IMR-90 (cell line): Measurements from ENCODE around the gene ENAM. TPM values are rescaled to one million over a fixed set of nuclear protein-coding genes. Genes with fewer than 3 reads are reported as not detected.

Source experiments
- ATAC-seq: fragments of 200-7000 bp; cut with Tn5 transposase; 2 replicates; pipeline ENCODE4 v1.9.1; 2020; ENCODE audit warnings: low read depth, mild to moderate bottlenecking, moderate library complexity
- BruUV-seq: library from RNA; stranded (reverse); fragments of 400-500 nt; replicated peaks from 2 replicates; lab custom pipeline; 2021; lab: Mats Ljungman, UMichigan
- CTCF ChIA-PET: fragments of 300-600 bp; formaldehyde crosslinking; extraction: SDS; loops from one replicate; lab custom pipeline; 2021; ENCODE audit warnings: antibody characterized with exemption; lab: Yijun Ruan, JAX
- POLR2A ChIA-PET: fragments of 300-600 bp; sonication (Branson Sonifier 250); formaldehyde crosslinking; loops from one replicate; lab custom pipeline; 2022; ENCODE audit warnings: antibody characterized with exemption; ENCODE audit not compliant: unreplicated experiment; lab: Charles Lee
- DNase-seq: peaks from one replicate; pipeline ENCODE4 v3.0.0; 2013
- H2AFZ ChIP-seq: replicated peaks from 2 replicates; pipeline ENCODE3; 2013; ENCODE audit warnings: low read length, mild to moderate bottlenecking; ENCODE audit not compliant: poor library complexity
- H2AK5ac ChIP-seq: 2 replicates; pipeline ENCODE4 v1.6.1; 2013; ENCODE audit warnings: low read depth, low read length, inconsistent platforms
- H2AK9ac ChIP-seq: replicated peaks from 2 replicates; pipeline ENCODE3; 2013; ENCODE audit warnings: mild to moderate bottlenecking, low read depth, low read length, moderate library complexity; ENCODE audit not compliant: poor library complexity
- H2BK120ac ChIP-seq: 2 replicates; pipeline ENCODE4 v1.6.1; 2013; ENCODE audit warnings: low read depth, low read length, inconsistent platforms
- H2BK15ac ChIP-seq: 3 replicates; pipeline ENCODE4 v1.6.1; 2013; ENCODE audit warnings: low read depth, low read length, inconsistent platforms
- H2BK20ac ChIP-seq: 2 replicates; pipeline ENCODE4 v1.6.1; 2013; ENCODE audit warnings: low read depth, mild to moderate bottlenecking, inconsistent platforms, low read length, moderate library complexity
- H2BK5ac ChIP-seq: 2 replicates; pipeline ENCODE4 v1.6.1; 2013; ENCODE audit warnings: mild to moderate bottlenecking, low read depth, low read length, inconsistent platforms; ENCODE audit not compliant: poor library complexity, severe bottlenecking
- H3K14ac ChIP-seq: replicated peaks from 2 replicates; pipeline ENCODE4 v1.6.1; 2013; ENCODE audit warnings: low read depth, low read length, inconsistent platforms
- H3K18ac ChIP-seq: 2 replicates; pipeline ENCODE4 v1.6.1; 2013; ENCODE audit warnings: low read depth, low read length, control low read depth
- H3K23ac ChIP-seq: 2 replicates; pipeline ENCODE4 v1.6.1; 2013; ENCODE audit warnings: low read depth, low read length, inconsistent platforms
- H3K27ac ChIP-seq: 2 replicates; pipeline ENCODE4 v1.5.1; 2013; ENCODE audit warnings: mild to moderate bottlenecking, control low read depth, low read length; ENCODE audit not compliant: insufficient read depth
- H3K27me3 ChIP-seq: 2 replicates; pipeline ENCODE4 v1.6.1; 2013; ENCODE audit warnings: low read length; ENCODE audit not compliant: control insufficient read depth, insufficient read depth
- H3K36me3 ChIP-seq: 2 replicates; pipeline ENCODE4 v1.6.1; 2013; ENCODE audit warnings: low read length, mixed read lengths; ENCODE audit not compliant: control insufficient read depth, insufficient read depth
- H3K4ac ChIP-seq: 2 replicates; pipeline ENCODE4 v1.6.1; 2013; ENCODE audit warnings: low read depth, low read length, inconsistent platforms
- H3K4me1 ChIP-seq: 2 replicates; pipeline ENCODE4 v1.6.1; 2013; ENCODE audit warnings: low read length, mixed read lengths; ENCODE audit not compliant: control insufficient read depth, insufficient read depth
- H3K4me2 ChIP-seq: 2 replicates; pipeline ENCODE4 v1.6.1; 2013; ENCODE audit warnings: low read depth, mild to moderate bottlenecking, control low read depth, low read length, moderate library complexity
- H3K4me3 ChIP-seq: 2 replicates; pipeline ENCODE4 v1.5.1; 2013; ENCODE audit warnings: low read depth, mild to moderate bottlenecking, control low read depth, low read length, moderate library complexity; ENCODE audit not compliant: insufficient read depth
- H3K56ac ChIP-seq: 2 replicates; pipeline ENCODE4 v1.6.1; 2013; ENCODE audit warnings: low read length, inconsistent platforms; ENCODE audit not compliant: insufficient read depth; ENCODE audit errors: extremely low read depth
- H3K79me1 ChIP-seq, 2 experiments: 2 replicates each; pipeline ENCODE4 v1.6.1; 2013; ENCODE audit warnings: low read length in 2 of 2, inconsistent platforms in 1 of 2, low read depth in 1 of 2
- H3K9ac ChIP-seq: 2 replicates; pipeline ENCODE4 v1.6.1; 2013; ENCODE audit warnings: low read depth, low read length, control low read depth
- H3K9me1 ChIP-seq: 2 replicates; pipeline ENCODE4 v1.6.1; 2013; ENCODE audit warnings: low read length, inconsistent platforms; ENCODE audit not compliant: insufficient read depth
- H3K9me3 ChIP-seq: 2 replicates; pipeline ENCODE4 v1.6.1; 2013; ENCODE audit warnings: low read length; ENCODE audit not compliant: control insufficient read depth, insufficient read depth
- H4K20me1 ChIP-seq: 2 replicates; pipeline ENCODE4 v1.6.1; 2013; ENCODE audit warnings: low read length, inconsistent platforms; ENCODE audit not compliant: insufficient read depth
- H4K5ac ChIP-seq: 2 replicates; pipeline ENCODE4 v1.6.1; 2013; ENCODE audit warnings: mild to moderate bottlenecking, low read depth, low read length, control low read depth
- H4K8ac ChIP-seq, 2 experiments: 2 replicates each; pipeline ENCODE4 v1.6.1; 2013; ENCODE audit warnings: low read depth in 2 of 2, low read length in 2 of 2, control low read depth in 1 of 2, inconsistent platforms in 1 of 2
- H4K91ac ChIP-seq: 2 replicates; pipeline ENCODE4 v1.6.1; 2013; ENCODE audit warnings: low read depth, low read length, inconsistent platforms; ENCODE audit not compliant: insufficient read depth
- BHLHE40 ChIP-seq: fragments of 150-350 bp; IDR thresholded peaks from 2 replicates; pipeline ENCODE4 v1.6.1; 2016; ENCODE audit warnings: mild to moderate bottlenecking, low read depth, low read length
- CEBPB ChIP-seq: IDR thresholded peaks from 2 replicates; pipeline ENCODE4 v1.6.1; 2012; ENCODE audit warnings: low read depth, low read length, improper control_type of control experiment
- CTCF ChIP-seq: conservative IDR thresholded peaks from 2 replicates; pipeline ENCODE4 v1.5.1; 2012; ENCODE audit warnings: mild to moderate bottlenecking, low read depth, low read length, improper control_type of control experiment
- ELK1 ChIP-seq: fragments of 150-350 bp; IDR thresholded peaks from 2 replicates; pipeline ENCODE4 v1.6.1; 2016; ENCODE audit warnings: low read depth, mild to moderate bottlenecking, low read length, moderate library complexity, borderline replicate concordance
- FOS ChIP-seq: fragments of 150-350 bp; IDR thresholded peaks from 2 replicates; pipeline ENCODE4 v1.6.1; 2016; ENCODE audit warnings: low read depth, low read length
- MAFK ChIP-seq: IDR thresholded peaks from 2 replicates; pipeline ENCODE4 v1.6.1; 2012; ENCODE audit warnings: low read depth, low read length, improper control_type of control experiment
- MAZ ChIP-seq: IDR thresholded peaks from 2 replicates; pipeline ENCODE4 v1.6.1; 2012; ENCODE audit warnings: low read depth, mild to moderate bottlenecking, low read length, improper control_type of control experiment, moderate library complexity, borderline replicate concordance
- MXI1 ChIP-seq: IDR thresholded peaks from 2 replicates; pipeline ENCODE4 v1.6.1; 2012; ENCODE audit warnings: low read depth, mild to moderate bottlenecking, low read length, moderate library complexity, borderline replicate concordance
- NFE2L2 ChIP-seq: fragments of 150-350 bp; IDR thresholded peaks from 2 replicates; pipeline ENCODE4 v1.6.1; 2016; ENCODE audit warnings: low read depth, mild to moderate bottlenecking, low read length
- POLR2A ChIP-seq: IDR thresholded peaks from 2 replicates; pipeline ENCODE4 v1.6.1; 2012; ENCODE audit warnings: mild to moderate bottlenecking, low read depth, low read length
- RAD21 ChIP-seq: IDR thresholded peaks from 2 replicates; pipeline ENCODE4 v1.6.1; 2012; ENCODE audit warnings: low read length, improper control_type of control experiment
- RCOR1 ChIP-seq: IDR thresholded peaks from 2 replicates; pipeline ENCODE4 v1.6.1; 2012; ENCODE audit warnings: mild to moderate bottlenecking, low read length, improper control_type of control experiment; ENCODE audit not compliant: insufficient replicate concordance
- RFX5 ChIP-seq: IDR thresholded peaks from 2 replicates; pipeline ENCODE4 v1.8.0; 2012; ENCODE audit warnings: low read depth, mild to moderate bottlenecking, low read length, moderate library complexity
- SMC3 ChIP-seq: fragments of 150-350 bp; IDR thresholded peaks from 2 replicates; pipeline ENCODE4 v1.6.1; 2016; ENCODE audit warnings: low read depth, mild to moderate bottlenecking, antibody characterized with exemption, low read length, moderate library complexity
- USF2 ChIP-seq: fragments of 150-350 bp; IDR thresholded peaks from 2 replicates; pipeline ENCODE4 v1.6.1; 2017; ENCODE audit warnings: mild to moderate bottlenecking, antibody characterized with exemption, low read length, low read depth
- WGBS, 2 experiments: methylation state at CpG; one replicate each; pipeline versions ENCODE4 v1.1.5 to v1.1.7; 2013; ENCODE audit warnings: missing lambda C conversion rate in 2 of 2; ENCODE audit not compliant: insufficient read length in 1 of 2; ENCODE audit errors: extremely low coverage in 2 of 2; 5-methylcytosine and 5-hydroxymethylcytosine counted together
- dilution Hi-C: fragments of 300-500 bp; cut with HindIII; formaldehyde crosslinking; loops from one replicate; pipeline ENCODE4 v1.14.3; 2018; ENCODE audit warnings: low sequenced_read_pairs; ENCODE audit not compliant: unreplicated experiment
- in situ Hi-C: fragments of 300-500 bp; cut with MboI; formaldehyde crosslinking; loops from 3 replicates; pipeline ENCODE4 v1.14.3; 2019; ENCODE audit warnings: low sequenced_read_pairs, inconsistent platforms, mixed read lengths
- intact Hi-C: fragments of 100-400 bp; cut with micrococcal nuclease; formaldehyde crosslinking; loops from 2 replicates; pipeline ENCODE4 v1.10.0; 2022
- polyA plus RNA-seq, 3 experiments: library from polyadenylated mRNA; depleted of rRNA; stranded (reverse); fragments of >200 nt; gene quantifications; 2 replicates each; pipeline ENCODE4 v1.2.3, GENCODE V29; 2012; ENCODE audit warnings: low replicate concordance in 1 of 3
- total RNA-seq: library from RNA; depleted of rRNA; stranded (reverse); fragments of >200 nt; gene quantifications from 2 replicates; pipeline ENCODE4 v1.2.3, GENCODE V29; 2012

Gene ENAM
- total and polyA plus RNA-seq, 2 of the 4 experiments (the other 2 are of a cell fraction), result under 0.01 to 0.10 TPM

DNA sequence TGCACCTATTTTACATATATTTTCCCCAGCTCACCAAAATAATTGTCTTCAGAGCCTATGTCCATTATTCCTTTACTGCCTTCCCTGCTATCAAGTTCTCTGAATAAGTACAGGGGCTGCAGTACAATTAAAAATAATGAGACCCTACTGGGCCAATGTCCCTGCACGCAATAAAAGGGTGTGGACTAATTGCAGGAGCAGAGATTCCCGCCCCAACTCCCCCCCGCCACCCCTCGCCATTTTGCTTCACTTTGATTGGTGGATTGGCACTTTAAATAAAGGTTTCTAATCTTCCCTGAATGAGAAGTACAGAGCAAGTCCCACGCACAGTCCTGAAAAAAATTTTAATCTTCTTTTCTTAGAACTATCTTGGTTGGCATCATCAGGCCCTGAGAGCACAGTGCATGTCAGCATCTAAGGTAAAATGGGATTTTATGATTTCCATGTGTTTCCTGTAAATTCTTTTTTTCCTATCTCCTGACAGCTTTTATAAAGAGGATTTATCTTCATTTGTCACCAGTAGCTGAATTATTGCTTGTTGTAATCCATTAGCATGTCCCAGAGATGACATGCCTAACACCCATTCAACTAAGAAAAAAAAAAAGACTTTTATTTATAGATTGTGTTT lies 36.5 kb upstream of the ENAM start, which contains the start of gene AMBN:
Gene AMBN, plus strand, starts transcription at position 302 of the 628 bp plus-strand sequence. Its CDS starts 103 bp downstream, at position 405.
- Histone ChIP-seq H3K27ac (no peak within 1 kb of the TSS), H2BK15ac (no peak within 1 kb of the TSS), H3K36me3 (no peaks in the 10 kb centered on the region), H3K9me1 (no peaks in the 10 kb centered on the region), H4K5ac (no peak within 1 kb of the TSS), H3K14ac (no peak within 1 kb of the TSS), H2AFZ (no peak within 1 kb of the TSS), H3K79me1 (no peaks in the 10 kb centered on the region), H4K8ac (no peak within 1 kb of the TSS), H2AK9ac (no peak within 1 kb of the TSS), H2BK5ac (no peak within 1 kb of the TSS), H3K4me3 (no peak within 1 kb of the TSS), H3K4ac (no peak within 1 kb of the TSS), H2AK5ac (no peak within 1 kb of the TSS), H3K27me3 (peaks cover 2% of the 10 kb centered on the region; the same call in 1 of the 2 replicates), H4K91ac (no peak within 1 kb of the TSS), H3K4me1 (no peaks in the 10 kb centered on the region), H4K20me1 (no peaks in the 10 kb centered on the region), H3K4me2 (no peak within 1 kb of the TSS), H2BK120ac (no peak within 1 kb of the TSS), H3K9me3 (no peaks in the 10 kb centered on the region), H3K56ac (no peak within 1 kb of the TSS), H3K9ac (no peak within 1 kb of the TSS), H2BK20ac (no peak within 1 kb of the TSS), H3K18ac (no peak within 1 kb of the TSS), H3K23ac (no peak within 1 kb of the TSS)
- ATAC-seq (no peak), DNase-seq (no peak)
- intact Hi-C loops (no loop called here), dilution Hi-C loops (no loop called here), in situ Hi-C loops (no loop called here)
- ChIA-PET CTCF (no interaction called here), POLR2A (no interaction called here)
- WGBS, 2 experiments, result no CpG with 5 or more reads among the region's 5 CpGs
- BruUV-seq, result no TSS peak
- TF ChIP-seq USF2 (no peak), MXI1 (no peak), BHLHE40 (no peak), RAD21 (no peak), POLR2A (no peak), RCOR1 (no peak), ELK1 (no peak), SMC3 (no peak), NFE2L2 (no peak), MAZ (no peak), RFX5 (no peak), CTCF (no peak), FOS (no peak), MAFK (no peak), CEBPB (no peak)
